ENCODE results near the gene HAVCR2.
A peak's percentile ranks its signal among the peaks of the same experiment; 100 is the strongest.
"Not testable (repeated sequence)": the region's sequence is repeated elsewhere in the genome, so short reads cannot be mapped to it uniquely, and the experiment has no call there.

Gene HAVCR2

GRCh38 chr5:157086751-157087359 is 22.0 kb downstream of the HAVCR2 start:
- DNase-seq = no peak

GRCh38 chr5:157085930-157086329 is 22.9 kb downstream of the HAVCR2 start:
- DNase-seq = no peak

GRCh38 chr5:157080286-157080685 is 28.6 kb downstream of the HAVCR2 start:
- DNase-seq = peak; percentile 53

- DNase-seq = no peak
These were observed 32.3 kb downstream of the HAVCR2 start for GRCh38 chr5:157076558-157076957.

- no peak for DNase-seq
These were observed 36.3 kb downstream of the HAVCR2 start for GRCh38 chr5:157072508-157072907.

GRCh38 chr5:157069949-157070348 is 38.9 kb downstream of the HAVCR2 start:
- DNase-seq = no peak

- no peak for DNase-seq
These were observed 40.1 kb downstream of the HAVCR2 start for GRCh38 chr5:157068785-157069184.

GRCh38 chr5:157068339-157068738 is 40.5 kb downstream of the HAVCR2 start:
- no peak for DNase-seq

GRCh38 chr5:157067005-157067404 is 41.8 kb downstream of the HAVCR2 start:
- no peak for DNase-seq

- DNase-seq = no peak
These were observed 42.8 kb downstream of the HAVCR2 start for GRCh38 chr5:157066080-157066479.

GRCh38 chr5:157063776-157064430 is 44.9 kb downstream of the HAVCR2 start:
- no peak for DNase-seq

GRCh38 chr5:157059891-157060290 is 49.0 kb downstream of the HAVCR2 start:
- no peak for DNase-seq

- no peak for DNase-seq
These were observed 49.7 kb downstream of the HAVCR2 start, which contains the start of gene HAVCR1 for GRCh38 chr5:157059093-157059539. HAVCR1 (minus strand) TSS chr5:157059116; CDS start chr5:157057943, 1,173 bp downstream.

- DNase-seq = no peak
These were observed 51.1 kb downstream of the HAVCR2 start for GRCh38 chr5:157057459-157058370.

GRCh38 chr5:157056848-157057247 is 52.0 kb downstream of the HAVCR2 start:
- DNase-seq = not testable (repeated sequence)

GRCh38 chr5:157051604-157052245 is 57.1 kb downstream of the HAVCR2 start:
- no peak for DNase-seq

GRCh38 chr5:157050050-157050449 is 58.8 kb downstream of the HAVCR2 start:
- DNase-seq = no peak

GRCh38 chr5:157049605-157050004 is 59.2 kb downstream of the HAVCR2 start:
- DNase-seq = peak; percentile 72

- no peak for DNase-seq
These were observed 60.9 kb downstream of the HAVCR2 start for GRCh38 chr5:157047898-157048297.

GRCh38 chr5:157047016-157047415 is 61.8 kb downstream of the HAVCR2 start:
- not testable (repeated sequence) for DNase-seq

GRCh38 chr5:157046041-157046440 is 62.8 kb downstream of the HAVCR2 start:
- DNase-seq = peak; percentile 81

GRCh38 chr5:157045601-157046000 is 63.2 kb downstream of the HAVCR2 start:
- no peak for DNase-seq

Data from islet precursor cell (in vitro differentiated cells).